Upper lobe of left lung (tissue), 6 donors: ENCODE data around the gene TTLL1. TPM values are rescaled to one million over a fixed set of nuclear protein-coding genes. Genes with fewer than 3 reads are reported as not detected.

Experiments
- ATAC-seq, 2 donors: fragments of 200-7000 bp; cut with Tn5 transposase; one replicate each; pipeline ENCODE4 v1.9.1; 2022; ENCODE audit warnings: mild to moderate bottlenecking in 2 of 2, moderate library complexity in 2 of 2; ENCODE audit not compliant: low FRiP score in 2 of 2
- DNase-seq, 2 donors: peaks; one replicate each; pipeline ENCODE4 v3.0.0-alpha.2; 2019 to 2020
- H3K27ac ChIP-seq, 4 donors: fragments of 200-600 bp; sonication (generic); one replicate each; pipeline ENCODE4 v1.5.1; 2016 to 2019
- H3K27me3 ChIP-seq, 4 donors: fragments of 200-600 bp; sonication (generic); one replicate each; pipeline ENCODE4 v1.5.1; 2017 to 2019
- H3K36me3 ChIP-seq, 4 donors: fragments of 200-600 bp; sonication (generic); one replicate each; pipeline ENCODE4 v1.5.1; 2016 to 2019
- H3K4me1 ChIP-seq, 4 donors: fragments of 200-600 bp; sonication (generic); one replicate each; pipeline ENCODE4 v1.5.1; 2018 to 2019
- H3K4me3 ChIP-seq, 4 donors: fragments of 200-600 bp; sonication (generic); one replicate each; pipeline ENCODE4 v1.5.1; 2017 to 2019; ENCODE audit warnings: mild to moderate bottlenecking in 2 of 4, moderate library complexity in 1 of 4
- H3K9me3 ChIP-seq, 4 donors: fragments of 200-600 bp; sonication (generic); one replicate each; pipeline ENCODE4 v1.5.1; 2018 to 2019
- CTCF ChIP-seq, 6 experiments: fragments of 450-650 bp in 4 of 6; fragments of 200-600 bp in 2 of 6; sonication (generic) in 2 of 6; IDR thresholded peaks; one replicate each; pipeline ENCODE4 v1.5.1; 2016 to 2019; ENCODE audit warnings: antibody characterized with exemption in 6 of 6
- EP300 ChIP-seq, 4 donors: sonication (generic); formaldehyde crosslinking; IDR thresholded peaks; one replicate each; pipeline ENCODE4 v1.5.1; 2017; ENCODE audit warnings: antibody characterized with exemption in 4 of 4, control low read depth in 2 of 4
- POLR2A ChIP-seq, 4 donors: fragments of 450-650 bp; IDR thresholded peaks; one replicate each; pipeline ENCODE4 v1.5.1; 2016 to 2017; ENCODE audit warnings: antibody characterized with exemption in 4 of 4, mild to moderate bottlenecking in 2 of 4
- POLR2AphosphoS5 ChIP-seq, 2 donors: sonication (generic); formaldehyde crosslinking; IDR thresholded peaks; one replicate each; pipeline ENCODE4 v1.5.1; 2017; ENCODE audit warnings: antibody characterized with exemption in 2 of 2
- WGBS, 2 donors: methylation state at CpG; one replicate each; pipeline ENCODE4 v1.1.5; 2017 to 2018; 5-methylcytosine and 5-hydroxymethylcytosine counted together
- total RNA-seq, 6 donors: library from RNA; depleted of rRNA in 4 of 6; stranded (reverse); fragments of >200 nt in 4 of 6; gene quantifications; one replicate each; pipeline versions ENCODE4 v1.1.0 to v1.2.1, GENCODE V29; 2016 to 2021
- donor health status: DM: no; HTN: no; CAD: no; lungs with moderate emphysema.
- donor health status: DM: no; HTN: yes; CAD: no; lungs with severe emphysema.

TTLL1 gene
- total RNA-seq, 6 donors from 2014 or later = 1.0 to 5.7 (median 4.8) TPM

GRCh38 chr22:43092085-43092484 is 2.9 kb upstream of the TTLL1 start:
- Histone ChIP-seq H3K27ac (no peak overlapping the region), H3K4me3 (no peak overlapping the region), H3K4me1 (peaks cover 4 to 14% (median 8%) of the 10 kb centered on the region in 4 donors), H3K27me3 (no peaks in the 10 kb centered on the region), H3K9me3 (peaks cover 0 to 8% (median 0%) of the 10 kb centered on the region in 4 donors), H3K36me3 (no peaks in the 10 kb centered on the region)
- TF ChIP-seq POLR2AphosphoS5 (IDR thresholded peaks at IDR 0.05) (no peak), POLR2A (IDR thresholded peaks at IDR 0.05) (no peak), CTCF (IDR thresholded peaks at IDR 0.05) (no peak), EP300 (IDR thresholded peaks at IDR 0.05) (no peak)
- DNase-seq (no peak), ATAC-seq (no peak)
- 54 to 67% methylated on average over 9 of the region's 9 CpGs for WGBS, 2 donors

- H3K36me3 ChIP-seq = no peaks in the 10 kb centered on the region
- no peaks in the 10 kb centered on the region for H3K27me3 ChIP-seq
- peak in 1 of 2 donors; percentile 38 for DNase-seq
- peaks cover 4 to 14% (median 8%) of the 10 kb centered on the region in 4 donors for H3K4me1 ChIP-seq
- peak overlapping the region in 2 of 4 donors; percentile 73 to 84 for H3K27ac ChIP-seq
- H3K9me3 ChIP-seq = no peaks in the 10 kb centered on the region
- TF ChIP-seq CTCF (IDR thresholded peaks at IDR 0.05) = peak in 3 of 6 experiments; percentile 9 to 37 (median 32)
- TF ChIP-seq EP300 (IDR thresholded peaks at IDR 0.05) = no peak
- peak in 1 of 2 donors; percentile 20 for TF ChIP-seq POLR2AphosphoS5 (IDR thresholded peaks at IDR 0.05)
- no peak for TF ChIP-seq POLR2A (IDR thresholded peaks at IDR 0.05)
- peak; percentile 54 to 74 for ATAC-seq
- WGBS, 2 donors = 53 to 58% methylated on average over 6 of the region's 6 CpGs
- no peak overlapping the region for H3K4me3 ChIP-seq
Measured at GRCh38 chr22:43090130-43090789, 1.1 kb upstream of the TTLL1 start.

- H3K9me3 ChIP-seq = no peaks in the 10 kb centered on the region
- DNase-seq (no peak), ATAC-seq (no peak)
- H3K27me3 ChIP-seq = no peaks in the 10 kb centered on the region
- peak overlapping the region; percentile 56 to 94 (median 83) for H3K4me3 ChIP-seq
- WGBS, 2 donors = 40 to 42% methylated on average over 9 of the region's 9 CpGs
- peak overlapping the region in 3 of 4 donors; percentile 54 to 84 (median 62) for H3K27ac ChIP-seq
- no peaks in the 10 kb centered on the region for H3K36me3 ChIP-seq
- peaks cover 4 to 14% (median 8%) of the 10 kb centered on the region in 4 donors for H3K4me1 ChIP-seq
- no peak for TF ChIP-seq POLR2A (IDR thresholded peaks at IDR 0.05)
Measured at GRCh38 chr22:43088627-43088983, 586 bp downstream of the TTLL1 start.

GRCh38 chr22:43085658-43086606 is 3.3 kb downstream of the TTLL1 start:
- Histone ChIP-seq H3K4me3 (no peak overlapping the region), H3K36me3 (no peaks in the 10 kb centered on the region), H3K9me3 (no peaks in the 10 kb centered on the region), H3K27me3 (no peaks in the 10 kb centered on the region), H3K4me1 (peaks cover 4 to 14% (median 8%) of the 10 kb centered on the region in 4 donors), H3K27ac (peak overlapping the region in 3 of 4 donors; percentile 11 to 73 (median 16))
- 72 to 76% methylated on average over 17 to 19 of the region's 19 CpGs for WGBS, 2 donors
- ATAC-seq (no peak), DNase-seq (peak in 1 of 2 donors; percentile 39)
- TF ChIP-seq EP300 (IDR thresholded peaks at IDR 0.05) (peak in 1 of 4 donors; percentile 15), CTCF (IDR thresholded peaks at IDR 0.05) (no peak), POLR2A (IDR thresholded peaks at IDR 0.05) (no peak), POLR2AphosphoS5 (IDR thresholded peaks at IDR 0.05) (no peak)

- Histone ChIP-seq H3K36me3 (no peaks in the 10 kb centered on the region), H3K4me1 (no peaks in the 10 kb centered on the region), H3K27me3 (no peaks in the 10 kb centered on the region), H3K9me3 (no peaks in the 10 kb centered on the region), H3K27ac (no peak overlapping the region), H3K4me3 (no peak overlapping the region)
- WGBS, 2 donors = 95 to 96% methylated on average over 4 of the region's 4 CpGs
- TF ChIP-seq POLR2AphosphoS5 (IDR thresholded peaks at IDR 0.05) = no peak
- TF ChIP-seq POLR2A (IDR thresholded peaks at IDR 0.05) = no peak
- no peak for TF ChIP-seq CTCF (IDR thresholded peaks at IDR 0.05)
- no peak for TF ChIP-seq EP300 (IDR thresholded peaks at IDR 0.05)
- ATAC-seq = no peak
- no peak for DNase-seq
Measured at GRCh38 chr22:43081968-43082367, 7.2 kb downstream of the TTLL1 start.
